Lower leg skin (tissue), 3 donors: Measurements from ENCODE around the gene EMP2.

Source experiments
- POLR2A ChIP-seq, 2 donors: fragments of 450-650 bp; IDR thresholded peaks; one replicate each; pipeline ENCODE4 v1.6.1; 2016 to 2017; ENCODE audit warnings: antibody characterized with exemption in 2 of 2, mild to moderate bottlenecking in 1 of 2, moderate library complexity in 1 of 2
- TF ChIP-seq, protein P1 (sequence below), 3 donors: fragments of 450-650 bp; IDR thresholded peaks; one replicate each; pipeline ENCODE4 v1.5.1; 2016; ENCODE audit warnings: antibody characterized with exemption in 3 of 3, mild to moderate bottlenecking in 3 of 3, moderate library complexity in 2 of 3

DNA sequence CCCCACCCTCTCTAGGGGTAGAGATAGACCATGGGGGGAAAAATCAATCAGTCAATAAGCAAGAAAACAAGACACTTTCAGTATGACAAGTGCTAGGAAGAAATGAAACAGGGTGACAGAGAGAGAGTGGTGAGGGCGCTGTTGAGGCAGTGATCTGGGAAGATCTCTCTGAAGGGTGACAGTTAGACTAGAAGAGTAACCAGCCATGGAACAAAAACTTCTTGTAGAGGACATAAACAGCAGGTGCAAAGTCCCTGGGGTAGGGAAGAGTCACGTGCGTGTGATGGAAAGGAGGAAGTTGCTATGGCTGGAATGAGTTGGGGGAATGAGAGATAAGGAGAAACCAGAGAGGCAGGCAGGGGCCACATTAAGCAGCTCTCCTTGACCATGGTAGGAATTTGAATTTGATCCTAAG, 16.8 kb upstream of the EMP2 start:
- TF ChIP-seq, protein P1, sequence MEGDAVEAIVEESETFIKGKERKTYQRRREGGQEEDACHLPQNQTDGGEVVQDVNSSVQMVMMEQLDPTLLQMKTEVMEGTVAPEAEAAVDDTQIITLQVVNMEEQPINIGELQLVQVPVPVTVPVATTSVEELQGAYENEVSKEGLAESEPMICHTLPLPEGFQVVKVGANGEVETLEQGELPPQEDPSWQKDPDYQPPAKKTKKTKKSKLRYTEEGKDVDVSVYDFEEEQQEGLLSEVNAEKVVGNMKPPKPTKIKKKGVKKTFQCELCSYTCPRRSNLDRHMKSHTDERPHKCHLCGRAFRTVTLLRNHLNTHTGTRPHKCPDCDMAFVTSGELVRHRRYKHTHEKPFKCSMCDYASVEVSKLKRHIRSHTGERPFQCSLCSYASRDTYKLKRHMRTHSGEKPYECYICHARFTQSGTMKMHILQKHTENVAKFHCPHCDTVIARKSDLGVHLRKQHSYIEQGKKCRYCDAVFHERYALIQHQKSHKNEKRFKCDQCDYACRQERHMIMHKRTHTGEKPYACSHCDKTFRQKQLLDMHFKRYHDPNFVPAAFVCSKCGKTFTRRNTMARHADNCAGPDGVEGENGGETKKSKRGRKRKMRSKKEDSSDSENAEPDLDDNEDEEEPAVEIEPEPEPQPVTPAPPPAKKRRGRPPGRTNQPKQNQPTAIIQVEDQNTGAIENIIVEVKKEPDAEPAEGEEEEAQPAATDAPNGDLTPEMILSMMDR (IDR thresholded peaks at IDR 0.05) = no peak
- TF ChIP-seq POLR2A (IDR thresholded peaks at IDR 0.05) = no peak
